ENCODE results near the gene LBP.

The LBP gene

DNA sequence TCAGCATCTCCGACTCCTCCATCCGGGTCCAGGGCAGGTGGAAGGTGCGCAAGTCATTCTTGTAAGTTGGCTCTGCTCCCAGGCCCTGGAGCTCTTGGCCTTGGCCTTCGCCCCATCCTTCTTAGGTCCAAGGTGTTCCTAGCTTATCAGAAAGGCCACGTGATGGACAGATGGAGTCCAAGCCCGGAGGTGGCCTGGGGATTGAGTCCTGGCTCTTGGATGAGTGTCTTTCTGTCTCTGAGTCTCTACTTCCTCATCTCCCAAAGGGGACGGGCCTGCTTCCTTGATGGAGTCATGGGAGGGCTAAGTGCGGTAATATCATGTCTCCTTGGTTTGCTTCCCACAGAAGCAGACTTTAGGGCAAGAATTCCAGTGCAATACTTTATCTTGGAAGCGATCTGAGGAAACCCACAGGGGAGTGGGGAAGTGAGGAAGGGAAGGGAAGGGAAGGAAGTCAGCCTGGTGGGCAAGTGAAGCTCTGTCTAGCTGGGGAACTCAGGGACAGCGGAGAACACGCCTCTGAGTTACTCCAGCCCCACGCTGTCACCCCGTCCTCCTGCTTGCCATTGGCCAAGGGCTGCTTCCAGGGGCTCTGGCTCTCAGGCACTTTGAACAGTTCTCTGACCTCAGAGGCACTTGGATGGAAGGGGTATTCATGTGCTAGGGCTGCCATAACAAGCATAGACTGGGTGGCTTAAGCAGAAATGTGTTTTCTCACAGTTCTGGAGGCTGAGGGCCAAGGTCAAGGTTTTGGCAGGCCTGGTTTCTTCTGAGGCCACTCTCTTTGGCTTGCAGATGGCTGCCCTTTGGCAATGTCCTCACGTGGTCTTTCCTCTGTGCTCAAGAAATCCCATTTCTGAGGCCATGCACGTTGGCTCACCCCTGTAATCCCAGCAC is 4.8 kb downstream of the LBP start:
- TF ChIP-seq CREB1 (IDR thresholded peaks at IDR 0.05; ENCODE audit: low read depth): no peak
- TF ChIP-seq TAF1 (IDR thresholded peaks at IDR 0.05; ENCODE audit: low read depth): no peak
- TF ChIP-seq CEBPB (IDR thresholded peaks at IDR 0.05): no peak
- TF ChIP-seq TCF12 (IDR thresholded peaks at IDR 0.05; ENCODE audit: low read depth): no peak

GRCh38 chr20:38353316-38353715 is 7.0 kb downstream of the LBP start:
- no peak for TF ChIP-seq REST (IDR thresholded peaks at IDR 0.05; ENCODE audit: low read depth)
- TF ChIP-seq CREB1 (IDR thresholded peaks at IDR 0.05; ENCODE audit: low read depth): no peak
- TF ChIP-seq, protein P1, sequence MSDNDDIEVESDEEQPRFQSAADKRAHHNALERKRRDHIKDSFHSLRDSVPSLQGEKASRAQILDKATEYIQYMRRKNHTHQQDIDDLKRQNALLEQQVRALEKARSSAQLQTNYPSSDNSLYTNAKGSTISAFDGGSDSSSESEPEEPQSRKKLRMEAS (IDR thresholded peaks at IDR 0.05): no peak
- TF ChIP-seq RAD21 (IDR thresholded peaks at IDR 0.05; ENCODE audit: low read depth): no peak
- TF ChIP-seq EP300 (IDR thresholded peaks at IDR 0.05; ENCODE audit: borderline replicate concordance): no peak
- TF ChIP-seq EGR1 (IDR thresholded peaks at IDR 0.05): no peak
- no peak for TF ChIP-seq TEAD4 (IDR thresholded peaks at IDR 0.05)
- no peak for TF ChIP-seq NFIC (IDR thresholded peaks at IDR 0.05)
- no peak for TF ChIP-seq USF1 (IDR thresholded peaks at IDR 0.05)
- TF ChIP-seq TAF1 (IDR thresholded peaks at IDR 0.05; ENCODE audit: low read depth): no peak
- no peak for TF ChIP-seq CEBPB (IDR thresholded peaks at IDR 0.05)
- TF ChIP-seq TCF12 (IDR thresholded peaks at IDR 0.05; ENCODE audit: low read depth): no peak
- no peak for TF ChIP-seq ZBTB7A (IDR thresholded peaks at IDR 0.05; ENCODE audit: low read depth)
- TF ChIP-seq FOXM1 (IDR thresholded peaks at IDR 0.05; ENCODE audit: borderline replicate concordance, low read depth): no peak
- no peak for TF ChIP-seq YY1 (IDR thresholded peaks at IDR 0.05; ENCODE audit: low read depth)

GRCh38 chr20:38354227-38354626 is 7.9 kb downstream of the LBP start:
- no peak for TF ChIP-seq TCF12 (IDR thresholded peaks at IDR 0.05; ENCODE audit: low read depth)
- TF ChIP-seq FOXM1 (IDR thresholded peaks at IDR 0.05; ENCODE audit: borderline replicate concordance, low read depth): no peak
- TF ChIP-seq CEBPB (IDR thresholded peaks at IDR 0.05): no peak
- no peak for TF ChIP-seq EP300 (IDR thresholded peaks at IDR 0.05; ENCODE audit: borderline replicate concordance)
- no peak for TF ChIP-seq EGR1 (IDR thresholded peaks at IDR 0.05)
- TF ChIP-seq YY1 (IDR thresholded peaks at IDR 0.05; ENCODE audit: low read depth): no peak
- TF ChIP-seq TEAD4 (IDR thresholded peaks at IDR 0.05): no peak
- no peak for TF ChIP-seq USF1 (IDR thresholded peaks at IDR 0.05)
- TF ChIP-seq ZBTB7A (IDR thresholded peaks at IDR 0.05; ENCODE audit: low read depth): no peak
- TF ChIP-seq, protein P1 (IDR thresholded peaks at IDR 0.05): no peak
- no peak for TF ChIP-seq NFIC (IDR thresholded peaks at IDR 0.05)
- TF ChIP-seq TAF1 (IDR thresholded peaks at IDR 0.05; ENCODE audit: low read depth): no peak
- TF ChIP-seq RAD21 (IDR thresholded peaks at IDR 0.05; ENCODE audit: low read depth): no peak
- TF ChIP-seq REST (IDR thresholded peaks at IDR 0.05; ENCODE audit: low read depth): no peak
- no peak for TF ChIP-seq CREB1 (IDR thresholded peaks at IDR 0.05; ENCODE audit: low read depth)

DNA sequence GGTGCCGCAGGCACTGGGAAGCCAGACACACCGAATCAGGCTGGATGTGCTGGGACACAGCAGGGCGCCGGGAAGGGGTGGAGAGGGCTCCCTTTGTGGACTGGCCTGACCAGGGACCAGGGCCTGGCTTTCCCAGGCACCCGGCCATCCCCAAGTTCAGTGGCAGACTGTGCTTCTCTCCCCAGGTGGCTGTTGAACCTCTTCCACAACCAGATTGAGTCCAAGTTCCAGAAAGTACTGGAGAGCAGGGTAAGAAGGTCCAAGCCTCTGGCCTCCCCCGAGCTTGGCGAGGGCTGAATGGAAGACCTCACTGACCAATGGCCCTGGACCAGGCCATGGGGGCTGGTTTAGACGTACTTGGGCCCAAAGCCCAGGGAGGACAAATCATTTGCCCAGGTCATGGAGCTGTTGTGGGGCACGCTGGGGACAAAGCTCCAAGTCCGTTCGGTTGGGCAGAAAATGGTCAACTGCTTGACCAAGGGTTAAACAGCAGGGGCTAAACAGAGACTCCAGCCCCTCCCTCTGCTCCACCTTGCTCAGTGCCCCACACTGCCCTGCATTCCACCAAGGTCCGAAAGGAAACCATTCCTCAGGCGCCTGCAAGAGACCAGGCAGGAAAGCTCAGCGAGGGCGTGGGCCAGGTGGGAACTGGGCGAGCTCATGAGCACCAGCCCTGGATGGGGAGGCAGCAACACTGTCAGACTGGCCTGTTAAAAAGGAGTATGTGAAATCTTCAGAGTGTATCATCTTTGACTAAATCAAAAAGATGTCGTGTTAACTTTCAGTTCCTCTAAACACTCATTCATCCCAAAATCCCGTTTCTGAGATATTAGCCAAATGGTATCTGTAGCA is 9.1 kb downstream of the LBP start:
- no peak for TF ChIP-seq EGR1 (IDR thresholded peaks at IDR 0.05)
- no peak for TF ChIP-seq FOXM1 (IDR thresholded peaks at IDR 0.05; ENCODE audit: borderline replicate concordance, low read depth)
- no peak for TF ChIP-seq REST (IDR thresholded peaks at IDR 0.05; ENCODE audit: low read depth)

Data from Ishikawa (cell line).